Neuron (in vitro differentiated cells): ENCODE data around the gene GULP1.

ENCODE experiments used
- H2AFZ ChIP-seq: one replicate; pipeline ENCODE4 v1.6.1; 2013; ENCODE audit warnings: low read depth, mild to moderate bottlenecking, inconsistent platforms, low read length, moderate library complexity
- H3K27me3 ChIP-seq: one replicate; pipeline ENCODE4 v1.6.1; 2013; ENCODE audit warnings: low read length; ENCODE audit not compliant: insufficient read depth
- H3K36me3 ChIP-seq: one replicate; pipeline ENCODE4 v1.6.1; 2013; ENCODE audit warnings: low read length; ENCODE audit not compliant: insufficient read depth
- H3K4me1 ChIP-seq: one replicate; pipeline ENCODE4 v1.6.1; 2013; ENCODE audit warnings: low read length; ENCODE audit not compliant: insufficient read depth
- H3K4me3 ChIP-seq: 2 replicates; pipeline ENCODE4 v1.5.1; 2013; ENCODE audit warnings: mild to moderate bottlenecking, low read length, moderate library complexity
- H3K9me3 ChIP-seq: one replicate; pipeline ENCODE4 v1.6.1; 2013; ENCODE audit warnings: low read length

Gene GULP1

GRCh38 chr2:188466761-188467160 lies 175.1 kb downstream of the GULP1 start:
- H3K4me3 ChIP-seq, result no peak overlapping the region
- H3K9me3 ChIP-seq, result no peaks in the 10 kb centered on the region
- H3K36me3 ChIP-seq, result no peaks in the 10 kb centered on the region
- no peaks in the 10 kb centered on the region for H3K4me1 ChIP-seq
- no peaks in the 10 kb centered on the region for H3K27me3 ChIP-seq
- no peak overlapping the region for H2AFZ ChIP-seq

- Histone ChIP-seq H3K9me3 (no peaks in the 10 kb centered on the region), H3K4me3 (no peak overlapping the region), H3K36me3 (no peaks in the 10 kb centered on the region), H3K4me1 (peaks cover 3% of the 10 kb centered on the region), H3K27me3 (no peaks in the 10 kb centered on the region), H2AFZ (no peak overlapping the region)
These were observed 179.5 kb downstream of the GULP1 start for GRCh38 chr2:188471166-188471565.

GRCh38 chr2:188473306-188473705 lies 181.6 kb downstream of the GULP1 start:
- no peaks in the 10 kb centered on the region for H3K9me3 ChIP-seq
- H3K36me3 ChIP-seq, result no peaks in the 10 kb centered on the region
- peaks cover 5% of the 10 kb centered on the region for H3K4me1 ChIP-seq
- H3K27me3 ChIP-seq, result no peaks in the 10 kb centered on the region
- no peak overlapping the region for H3K4me3 ChIP-seq
- H2AFZ ChIP-seq, result no peak overlapping the region

- no peak overlapping the region for H2AFZ ChIP-seq
- H3K27me3 ChIP-seq, result no peaks in the 10 kb centered on the region
- H3K4me3 ChIP-seq, result no peak overlapping the region
- no peaks in the 10 kb centered on the region for H3K36me3 ChIP-seq
- peaks cover 14% of the 10 kb centered on the region for H3K4me1 ChIP-seq
- no peaks in the 10 kb centered on the region for H3K9me3 ChIP-seq
These were observed 182.6 kb downstream of the GULP1 start for GRCh38 chr2:188474316-188474715.

GRCh38 chr2:188475945-188476344 lies 184.3 kb downstream of the GULP1 start:
- Histone ChIP-seq H3K27me3 (no peaks in the 10 kb centered on the region), H3K4me3 (no peak overlapping the region), H3K36me3 (no peaks in the 10 kb centered on the region), H3K4me1 (peaks cover 14% of the 10 kb centered on the region), H3K9me3 (no peaks in the 10 kb centered on the region), H2AFZ (no peak overlapping the region)

- peaks cover 14% of the 10 kb centered on the region for H3K4me1 ChIP-seq
- no peak overlapping the region for H2AFZ ChIP-seq
- no peaks in the 10 kb centered on the region for H3K36me3 ChIP-seq
- no peaks in the 10 kb centered on the region for H3K9me3 ChIP-seq
- no peaks in the 10 kb centered on the region for H3K27me3 ChIP-seq
- no peak overlapping the region for H3K4me3 ChIP-seq
These were observed 186.0 kb downstream of the GULP1 start for GRCh38 chr2:188477564-188478103.

- Histone ChIP-seq H3K4me1 (peaks cover 14% of the 10 kb centered on the region), H2AFZ (no peak overlapping the region), H3K27me3 (no peaks in the 10 kb centered on the region), H3K9me3 (no peaks in the 10 kb centered on the region), H3K4me3 (no peak overlapping the region), H3K36me3 (no peaks in the 10 kb centered on the region)
These were observed 187.1 kb downstream of the GULP1 start for GRCh38 chr2:188478724-188479123.

GRCh38 chr2:188481474-188481873 lies 189.8 kb downstream of the GULP1 start:
- no peaks in the 10 kb centered on the region for H3K9me3 ChIP-seq
- peaks cover 10% of the 10 kb centered on the region for H3K4me1 ChIP-seq
- no peak overlapping the region for H3K4me3 ChIP-seq
- peaks cover 4% of the 10 kb centered on the region for H3K36me3 ChIP-seq
- H3K27me3 ChIP-seq, result no peaks in the 10 kb centered on the region
- H2AFZ ChIP-seq, result no peak overlapping the region

GRCh38 chr2:188485496-188485895 lies 193.8 kb downstream of the GULP1 start:
- Histone ChIP-seq H3K4me3 (no peak overlapping the region), H3K9me3 (no peaks in the 10 kb centered on the region), H2AFZ (no peak overlapping the region), H3K4me1 (no peaks in the 10 kb centered on the region), H3K36me3 (peaks cover 4% of the 10 kb centered on the region), H3K27me3 (no peaks in the 10 kb centered on the region)

GRCh38 chr2:188492751-188493150 lies 201.1 kb downstream of the GULP1 start:
- H3K9me3 ChIP-seq, result no peaks in the 10 kb centered on the region
- no peak overlapping the region for H2AFZ ChIP-seq
- no peaks in the 10 kb centered on the region for H3K27me3 ChIP-seq
- H3K4me1 ChIP-seq, result no peaks in the 10 kb centered on the region
- H3K36me3 ChIP-seq, result peaks cover 2% of the 10 kb centered on the region
- no peak overlapping the region for H3K4me3 ChIP-seq

- Histone ChIP-seq H3K27me3 (no peaks in the 10 kb centered on the region), H3K9me3 (no peaks in the 10 kb centered on the region), H3K36me3 (peaks cover 2% of the 10 kb centered on the region), H3K4me3 (no peak overlapping the region), H3K4me1 (no peaks in the 10 kb centered on the region), H2AFZ (no peak overlapping the region)
These were observed 203.2 kb downstream of the GULP1 start for GRCh38 chr2:188494906-188495305.

- no peak overlapping the region for H2AFZ ChIP-seq
- no peaks in the 10 kb centered on the region for H3K9me3 ChIP-seq
- peaks cover 2% of the 10 kb centered on the region for H3K36me3 ChIP-seq
- no peaks in the 10 kb centered on the region for H3K27me3 ChIP-seq
- no peak overlapping the region for H3K4me3 ChIP-seq
- no peaks in the 10 kb centered on the region for H3K4me1 ChIP-seq
These were observed 204.3 kb downstream of the GULP1 start for GRCh38 chr2:188495969-188496431.

GRCh38 chr2:188497726-188498125 lies 206.1 kb downstream of the GULP1 start:
- H3K36me3 ChIP-seq, result no peaks in the 10 kb centered on the region
- no peaks in the 10 kb centered on the region for H3K27me3 ChIP-seq
- H3K4me1 ChIP-seq, result no peaks in the 10 kb centered on the region
- H3K9me3 ChIP-seq, result no peaks in the 10 kb centered on the region
- H3K4me3 ChIP-seq, result no peak overlapping the region
- no peak overlapping the region for H2AFZ ChIP-seq

- H3K4me3 ChIP-seq, result no peak overlapping the region
- H2AFZ ChIP-seq, result no peak overlapping the region
- H3K4me1 ChIP-seq, result no peaks in the 10 kb centered on the region
- H3K36me3 ChIP-seq, result no peaks in the 10 kb centered on the region
- H3K9me3 ChIP-seq, result no peaks in the 10 kb centered on the region
- H3K27me3 ChIP-seq, result no peaks in the 10 kb centered on the region
These were observed 212.3 kb downstream of the GULP1 start for GRCh38 chr2:188503975-188504374.
